Subcutaneous adipose tissue (tissue), 4 donors: ENCODE measurements around the gene DCLK1. TPM values are rescaled to one million over a fixed set of nuclear protein-coding genes. Genes with fewer than 3 reads are reported as not detected.

Experiments
- CTCF ChIP-seq: fragments of 450-650 bp; IDR thresholded peaks from one replicate; pipeline ENCODE4 v1.5.1; 2016; ENCODE audit warnings: low read depth, mild to moderate bottlenecking, control low read depth, antibody characterized with exemption, moderate library complexity
- total RNA-seq, 4 donors: library from RNA; depleted of rRNA; stranded (reverse); fragments of >200 nt; gene quantifications; one replicate each; pipeline ENCODE4 v1.1.0, GENCODE V29; 2016

DCLK1 gene
- total RNA-seq, 4 donors from 2014 or later, result 78.9 to 116 (median 106) TPM

- TF ChIP-seq CTCF, result no peak
Observed at GRCh38 chr13:35812736-35813135, 318.4 kb downstream of the DCLK1 start.

GRCh38 chr13:35810321-35810720 is 320.9 kb downstream of the DCLK1 start:
- no peak for TF ChIP-seq CTCF

DNA sequence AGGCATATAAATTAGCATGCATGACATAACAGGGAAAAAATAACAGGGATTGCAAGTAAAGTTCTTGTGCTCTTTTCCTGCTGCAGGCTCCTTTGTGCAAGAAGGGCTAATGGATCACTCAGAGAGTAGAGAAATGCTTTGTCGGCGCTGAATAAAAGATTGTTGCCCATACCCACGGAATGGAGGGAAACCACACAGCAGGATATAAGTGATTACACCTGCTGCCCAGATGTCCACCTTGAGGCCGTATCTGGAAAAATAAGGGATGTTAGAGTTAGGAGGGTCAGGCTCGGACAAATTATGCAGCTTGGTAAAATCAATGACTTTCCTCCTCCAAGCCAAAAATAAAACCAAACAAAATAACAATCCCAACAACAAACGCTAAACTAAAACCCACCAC is 322.3 kb downstream of the DCLK1 start:
- TF ChIP-seq CTCF, result no peak

DNA sequence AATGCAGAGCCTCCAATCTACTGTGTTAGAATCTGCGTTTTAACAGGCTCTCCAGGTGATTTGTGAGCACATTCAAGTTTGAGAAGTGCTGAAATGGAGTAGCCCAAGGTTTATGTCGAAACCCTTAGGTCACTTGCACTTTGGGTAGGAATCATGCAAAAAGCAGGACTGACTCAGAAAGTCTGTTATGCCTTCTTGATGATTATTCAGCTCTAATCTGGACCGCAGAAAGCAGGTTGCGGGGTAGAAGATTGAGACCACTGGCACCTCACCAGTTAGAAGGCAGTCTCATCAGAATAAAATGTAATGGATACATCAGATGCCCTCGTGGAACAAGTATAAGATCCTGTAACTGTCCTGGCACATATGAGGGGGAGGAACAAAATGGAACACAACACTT is 326.3 kb downstream of the DCLK1 start:
- TF ChIP-seq CTCF, result no peak

DNA sequence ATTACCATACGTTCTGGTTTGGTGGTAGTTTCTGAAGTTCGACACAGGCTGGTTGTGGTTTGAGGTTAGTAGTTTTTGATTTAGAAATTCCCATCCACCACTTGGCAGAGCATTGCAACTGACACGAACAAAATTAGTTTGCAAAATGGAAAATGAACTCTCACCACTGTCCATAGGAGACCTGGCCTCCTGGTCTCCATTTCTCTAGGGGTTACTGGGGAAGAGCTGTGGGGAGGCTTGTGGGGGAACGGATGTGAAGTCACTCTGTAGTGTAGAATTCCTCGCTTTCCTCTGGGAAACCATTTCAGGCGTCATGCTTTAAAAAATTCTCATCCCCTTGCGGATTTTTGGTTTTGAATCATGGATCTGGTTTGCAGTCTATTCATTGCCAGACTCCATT is 333.2 kb downstream of the DCLK1 start:
- TF ChIP-seq CTCF, result no peak

DNA sequence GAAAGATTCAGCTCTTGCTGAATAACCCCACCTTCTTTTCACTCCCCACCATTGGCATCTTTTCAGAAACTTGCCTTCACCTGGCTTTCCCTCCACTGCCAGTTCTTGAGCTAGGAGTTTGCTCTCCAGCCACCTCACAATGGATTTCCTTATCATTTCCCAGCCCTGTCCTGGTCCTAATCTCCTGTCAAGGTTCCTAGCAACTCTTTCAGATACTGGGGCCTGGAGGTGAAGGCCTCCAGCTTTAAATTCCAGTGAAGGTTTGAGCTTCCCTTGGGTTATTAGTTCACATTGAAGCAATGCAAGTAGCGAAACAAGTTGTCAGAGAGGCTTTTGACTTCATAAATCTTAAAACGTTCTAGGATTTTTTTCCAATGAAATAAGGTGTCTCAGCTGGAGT is 333.9 kb downstream of the DCLK1 start:
- TF ChIP-seq CTCF, result no peak

DNA sequence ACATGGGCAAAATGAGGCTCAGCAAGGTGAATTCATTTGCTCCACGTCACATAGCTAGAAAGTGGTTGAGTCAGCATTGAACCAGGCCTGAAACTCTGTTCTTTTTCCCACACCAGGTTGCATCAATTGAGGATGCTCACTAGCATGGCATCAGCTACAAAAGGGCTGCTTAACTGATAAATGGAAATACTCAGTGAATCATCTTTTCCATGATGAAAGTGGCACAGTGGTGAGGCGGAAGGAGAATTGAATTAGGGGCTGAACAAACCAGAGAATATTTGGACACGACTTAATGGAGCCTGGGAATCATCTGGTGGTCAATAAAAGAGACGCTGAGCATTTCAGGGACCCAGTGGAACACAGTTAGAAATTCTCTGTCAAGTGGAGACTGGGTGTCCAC is 334.6 kb downstream of the DCLK1 start:
- no peak for TF ChIP-seq CTCF
